PFSK-1 (cell line): ENCODE measurements around the gene IVD. TPM values are rescaled to one million over a fixed set of nuclear protein-coding genes. Genes with fewer than 3 reads are reported as not detected.

Experiments used
- FOXP2 ChIP-seq: optimal IDR thresholded peaks from 2 replicates; pipeline ENCODE3; 2011; ENCODE audit warnings: borderline replicate concordance, control low read depth, inconsistent platforms; ENCODE audit not compliant: insufficient read depth; ENCODE audit errors: extremely low read length, extremely low read depth
- POLR2AphosphoS5 ChIP-seq: IDR thresholded peaks from 2 replicates; pipeline ENCODE4 v1.6.1; 2012; ENCODE audit warnings: low read depth, mild to moderate bottlenecking, control low read depth, low read length, moderate library complexity
- REST ChIP-seq, 2 experiments: IDR thresholded peaks; 2 replicates each; pipeline versions ENCODE4 v1.6.1 to v1.8.0; 2011 to 2012; ENCODE audit warnings: low read depth in 2 of 2, low read length in 2 of 2, control low read depth in 1 of 2, inconsistent platforms in 1 of 2, mild to moderate bottlenecking in 1 of 2, moderate library complexity in 1 of 2; ENCODE audit not compliant: insufficient read depth in 1 of 2
- SIN3A ChIP-seq: IDR thresholded peaks from 2 replicates; pipeline ENCODE4 v1.6.1; 2012; ENCODE audit warnings: mild to moderate bottlenecking, low read length, moderate library complexity, borderline replicate concordance; ENCODE audit not compliant: insufficient read depth
- TAF1 ChIP-seq: IDR thresholded peaks from 2 replicates; pipeline ENCODE4 v1.6.1; 2012; ENCODE audit warnings: low read length, control low read depth, borderline replicate concordance; ENCODE audit not compliant: insufficient read depth
- polyA plus RNA-seq: library from polyadenylated mRNA; unstranded; fragments of >200 nt; gene quantifications from one replicate; pipeline ENCODE4 v1.2.1, GENCODE V29; 2012; ENCODE audit warnings: low read depth, missing spikeins; ENCODE audit not compliant: insufficient read length

The IVD gene
- polyA plus RNA-seq: 63.8 TPM

- TF ChIP-seq REST (IDR thresholded peaks at IDR 0.05; ENCODE audit: insufficient read depth in 1 of 2, low read depth in 2 of 2, low read length in 2 of 2) (no peak), TAF1 (peak; percentile 73; the same call in 1 of the 2 replicates), SIN3A (no peak), FOXP2 (peak; percentile 72), POLR2AphosphoS5 (peak; percentile 91)
These were observed at the start of gene IVD for GRCh38 chr15:40405501-40406381. TSS of gene IVD (plus strand) at chr15:40405795. CDS start at chr15:40405828, 33 bp downstream.

- no peak for TF ChIP-seq REST (IDR thresholded peaks at IDR 0.05; ENCODE audit: insufficient read depth in 1 of 2, low read depth in 2 of 2, low read length in 2 of 2)
- TF ChIP-seq FOXP2: no peak
- TF ChIP-seq TAF1: no peak
- no peak for TF ChIP-seq SIN3A
- TF ChIP-seq POLR2AphosphoS5: no peak
These were observed 49.5 kb upstream of the IVD start for GRCh38 chr15:40355976-40356585.

GRCh38 chr15:40357246-40357645, 48.3 kb upstream of the IVD start:
- TF ChIP-seq TAF1 (no peak), POLR2AphosphoS5 (no peak), FOXP2 (no peak), SIN3A (no peak), REST (IDR thresholded peaks at IDR 0.05; ENCODE audit: insufficient read depth in 1 of 2, low read depth in 2 of 2, low read length in 2 of 2) (no peak)

- TF ChIP-seq POLR2AphosphoS5 (peak; percentile 55; the same call in 1 of the 2 replicates), SIN3A (peak; percentile 92; the same call in 1 of the 2 replicates), FOXP2 (no peak), REST (IDR thresholded peaks at IDR 0.05; ENCODE audit: insufficient read depth in 1 of 2, low read depth in 2 of 2, low read length in 2 of 2) (peak; percentile 88 to 98), TAF1 (no peak)
These were observed 47.7 kb upstream of the IVD start, which contains the start of gene DISP2 for GRCh38 chr15:40357723-40358470. TSS of gene DISP2 (plus strand) at chr15:40358219. CDS start at chr15:40358322, 103 bp downstream.
